Astrocyte of the hippocampus (primary cell): Measurements from ENCODE around the gene C2orf69.
"Not testable (repeated sequence)": the region's sequence is repeated elsewhere in the genome, so short reads cannot be mapped to it uniquely, and the experiment has no call there.

Experiments
- DNase-seq: peaks from one replicate; pipeline ENCODE4 v3.0.0; 2011; ENCODE audit warnings: low read depth, low spot score

C2orf69 gene, protein sequence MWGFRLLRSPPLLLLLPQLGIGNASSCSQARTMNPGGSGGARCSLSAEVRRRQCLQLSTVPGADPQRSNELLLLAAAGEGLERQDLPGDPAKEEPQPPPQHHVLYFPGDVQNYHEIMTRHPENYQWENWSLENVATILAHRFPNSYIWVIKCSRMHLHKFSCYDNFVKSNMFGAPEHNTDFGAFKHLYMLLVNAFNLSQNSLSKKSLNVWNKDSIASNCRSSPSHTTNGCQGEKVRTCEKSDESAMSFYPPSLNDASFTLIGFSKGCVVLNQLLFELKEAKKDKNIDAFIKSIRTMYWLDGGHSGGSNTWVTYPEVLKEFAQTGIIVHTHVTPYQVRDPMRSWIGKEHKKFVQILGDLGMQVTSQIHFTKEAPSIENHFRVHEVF

DNA sequence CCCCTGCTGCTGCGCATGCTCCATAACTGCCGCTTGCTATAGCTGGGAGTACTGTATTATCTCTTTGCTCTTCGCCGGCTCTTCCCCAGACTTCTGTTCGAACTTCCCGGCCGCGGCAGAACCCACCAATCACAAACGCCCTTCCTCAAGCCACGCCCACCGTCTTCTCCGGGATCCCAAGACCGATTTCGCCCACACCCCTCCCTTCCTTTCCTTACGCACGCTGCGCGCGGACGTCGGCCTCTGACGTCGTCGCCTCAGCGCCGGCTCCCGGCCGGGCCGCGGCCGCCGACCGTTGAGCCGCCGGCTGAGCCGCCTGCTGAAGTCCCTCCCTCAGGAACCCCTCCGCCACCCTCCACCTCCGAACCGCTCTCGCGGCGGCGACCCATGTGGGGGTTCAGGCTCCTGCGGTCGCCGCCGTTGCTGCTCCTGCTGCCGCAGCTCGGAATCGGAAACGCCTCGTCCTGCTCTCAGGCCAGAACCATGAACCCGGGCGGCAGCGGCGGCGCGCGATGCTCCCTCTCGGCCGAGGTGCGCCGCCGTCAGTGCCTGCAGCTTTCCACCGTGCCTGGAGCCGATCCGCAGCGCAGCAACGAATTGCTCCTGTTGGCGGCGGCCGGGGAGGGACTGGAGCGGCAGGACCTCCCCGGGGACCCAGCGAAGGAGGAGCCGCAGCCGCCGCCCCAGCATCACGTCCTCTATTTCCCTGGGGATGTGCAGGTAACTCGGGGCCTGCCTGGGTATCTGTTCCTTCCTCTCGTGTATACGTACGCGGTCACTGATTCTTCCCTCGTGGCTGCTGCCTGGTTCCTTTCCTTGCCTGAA lies at the start of gene C2orf69:
C2orf69 (plus strand) TSS at position 242 of the 825 bp plus-strand sequence; CDS start at position 388, 146 bp downstream.
- DNase-seq: peak; percentile 99

DNA sequence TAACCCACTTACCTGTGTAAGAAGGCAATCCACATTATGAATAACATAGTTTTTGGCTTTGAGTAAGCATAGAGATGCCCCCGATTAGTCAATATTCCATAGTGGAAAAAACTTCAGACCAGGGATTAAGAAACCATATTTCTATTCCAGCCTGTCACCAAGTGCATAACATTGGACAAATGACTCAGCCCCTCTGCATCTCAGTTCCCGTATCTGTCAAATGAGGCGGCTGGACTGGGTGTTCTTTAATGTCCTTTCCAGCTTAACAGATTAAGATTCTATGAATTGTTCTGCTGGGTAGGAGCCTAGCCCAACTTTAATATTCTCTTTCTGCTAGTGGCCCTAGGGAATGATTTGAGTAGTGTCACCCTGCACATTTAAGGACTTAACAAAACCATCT lies 48.3 kb upstream of the C2orf69 start:
- peak; percentile 14 for DNase-seq

DNA sequence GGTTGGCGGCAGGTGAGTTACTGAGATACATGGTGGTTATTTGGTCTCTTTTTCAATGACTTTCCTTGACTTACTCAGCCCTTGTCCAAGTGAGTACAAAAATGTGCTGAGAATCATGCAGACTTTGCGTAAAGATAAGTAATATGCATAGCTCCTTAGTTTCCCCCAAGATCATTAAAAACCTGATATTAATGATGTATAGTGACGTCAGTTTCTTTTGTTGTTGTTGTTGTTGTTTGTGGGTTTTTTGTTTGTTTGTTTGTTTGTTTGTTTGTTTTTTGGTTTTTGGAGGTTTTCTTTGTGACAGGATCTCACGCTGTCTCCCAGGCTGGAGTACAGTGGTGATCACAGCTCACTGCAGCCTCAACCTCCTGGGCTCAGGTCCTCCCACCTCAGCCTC lies 45.2 kb upstream of the C2orf69 start:
- no peak for DNase-seq

DNA sequence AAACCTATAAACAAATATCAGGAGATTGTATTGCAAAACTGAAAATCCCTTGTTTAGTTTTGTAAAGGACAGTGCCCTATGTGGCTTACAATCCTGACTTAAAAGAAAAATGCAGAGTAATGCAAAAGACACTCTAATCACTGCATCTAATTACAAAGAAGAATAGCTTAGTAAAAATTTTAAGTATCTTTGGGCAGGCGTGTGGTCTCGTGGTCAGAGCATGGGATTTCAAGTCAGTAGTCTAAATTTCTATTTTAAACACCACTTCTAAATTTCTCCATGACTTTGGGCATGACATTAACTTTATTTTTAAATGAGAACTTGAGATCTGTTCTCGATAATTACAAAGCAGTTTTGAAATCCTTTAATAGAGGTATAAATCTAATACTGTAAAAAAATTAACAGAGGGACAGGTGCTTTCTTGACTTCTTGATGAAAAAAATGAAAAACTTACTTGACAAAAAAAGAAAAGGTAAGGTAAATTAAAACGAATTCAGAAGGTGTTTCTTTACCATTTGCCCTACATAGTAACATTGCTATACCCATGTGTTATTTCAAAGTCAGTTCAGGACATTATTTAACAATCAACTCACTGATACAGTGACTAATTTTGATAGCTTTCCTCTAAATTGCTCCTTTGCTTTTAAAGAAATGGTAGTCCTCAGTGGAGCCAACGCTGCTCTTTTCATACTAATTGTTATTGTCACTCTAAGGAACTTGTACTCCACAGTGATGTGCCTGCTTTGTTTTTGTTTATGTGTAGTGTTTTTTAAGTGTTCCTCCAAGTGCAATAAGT lies 42.5 kb upstream of the C2orf69 start:
- DNase-seq: no peak

DNA sequence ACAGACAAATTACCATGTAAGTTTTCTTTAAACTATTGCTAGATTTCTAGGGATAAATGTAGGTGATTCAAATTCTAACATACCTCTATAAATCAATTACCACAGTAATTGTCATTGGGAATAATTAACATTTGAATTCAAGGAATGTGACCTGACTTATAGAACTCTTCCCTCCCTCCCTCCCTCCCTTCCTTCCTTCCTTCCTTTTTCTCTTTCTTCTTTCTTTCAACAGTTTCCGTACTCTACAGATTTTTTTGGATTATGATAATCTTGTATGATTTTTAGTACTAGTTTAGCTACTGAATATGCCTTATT lies 41.9 kb upstream of the C2orf69 start:
- no peak for DNase-seq

DNA sequence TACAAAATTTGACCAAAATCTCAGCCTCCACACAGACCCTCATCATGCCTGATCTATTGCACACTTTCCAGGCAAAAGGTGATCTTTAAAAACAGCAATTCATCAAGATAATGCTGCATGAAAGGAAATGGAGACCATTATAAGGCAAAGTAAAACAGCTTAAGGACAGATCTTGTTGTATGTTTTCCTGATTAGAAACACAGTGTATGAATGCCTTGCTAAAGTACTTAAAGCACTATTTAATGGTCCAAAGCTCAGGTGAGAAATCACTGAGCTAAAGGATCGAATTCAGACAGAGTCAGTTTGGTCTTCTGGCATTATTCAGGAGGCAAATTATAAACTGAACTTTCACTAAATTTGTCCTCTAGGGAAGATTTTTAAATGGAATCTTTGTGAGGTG lies 41.4 kb upstream of the C2orf69 start:
- DNase-seq: no peak

DNA sequence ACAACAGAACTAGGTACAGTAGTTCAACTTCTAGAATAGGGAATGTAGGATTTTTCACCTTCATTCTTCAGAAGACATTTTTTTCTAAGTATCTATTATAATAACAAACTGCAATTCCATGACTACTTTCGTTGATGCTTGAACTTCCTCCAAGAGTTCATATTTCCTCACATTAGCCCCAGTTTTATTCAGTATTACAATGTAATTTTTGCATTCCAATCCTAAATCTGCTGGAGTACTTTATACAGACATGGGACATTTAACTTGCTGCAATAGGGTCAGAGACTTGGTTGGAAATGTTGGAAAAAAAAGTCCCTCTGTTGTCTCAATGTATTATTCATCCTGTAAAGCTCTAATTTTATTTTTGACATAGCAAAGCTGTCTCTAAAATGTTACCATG lies 40.5 kb upstream of the C2orf69 start:
- DNase-seq: no peak

DNA sequence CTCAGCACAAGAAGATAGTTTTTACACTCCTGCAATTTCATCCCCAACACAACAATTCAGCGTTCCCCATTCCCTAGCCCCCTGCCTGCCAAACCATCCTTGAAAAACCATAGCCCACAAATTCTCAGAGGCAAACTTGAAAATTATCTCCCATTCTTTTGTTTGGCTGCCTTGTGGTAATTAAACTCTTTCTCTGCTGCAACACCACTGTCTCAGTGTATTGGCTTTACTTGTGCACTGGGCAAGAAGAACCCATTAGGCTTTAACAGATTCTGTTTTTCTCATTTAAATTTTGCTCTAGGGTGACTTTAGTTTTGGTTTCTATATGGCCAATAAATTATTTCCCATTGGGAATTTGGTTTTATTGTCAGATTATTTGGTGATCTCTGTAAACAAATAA lies 36.9 kb upstream of the C2orf69 start:
- DNase-seq: no peak

DNA sequence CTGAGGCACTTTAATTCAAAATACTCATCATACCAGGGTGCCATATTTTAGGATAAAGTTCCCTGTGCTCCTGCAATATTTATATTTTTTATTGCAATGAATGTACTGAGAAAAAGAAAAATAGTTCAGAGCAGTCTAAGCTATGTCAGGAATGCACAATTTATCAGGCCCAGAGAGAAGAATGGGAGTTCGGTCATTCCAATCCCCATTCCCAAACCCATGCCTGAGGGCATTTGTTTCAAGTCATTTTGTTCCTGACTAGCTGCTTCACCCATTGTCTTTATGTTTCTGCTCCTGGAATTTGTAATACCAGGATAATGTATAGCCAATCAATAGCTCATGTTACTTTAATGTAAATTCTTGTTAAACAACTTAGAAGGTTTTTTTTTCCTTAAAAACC lies 35.7 kb upstream of the C2orf69 start:
- peak; percentile 31 for DNase-seq

DNA sequence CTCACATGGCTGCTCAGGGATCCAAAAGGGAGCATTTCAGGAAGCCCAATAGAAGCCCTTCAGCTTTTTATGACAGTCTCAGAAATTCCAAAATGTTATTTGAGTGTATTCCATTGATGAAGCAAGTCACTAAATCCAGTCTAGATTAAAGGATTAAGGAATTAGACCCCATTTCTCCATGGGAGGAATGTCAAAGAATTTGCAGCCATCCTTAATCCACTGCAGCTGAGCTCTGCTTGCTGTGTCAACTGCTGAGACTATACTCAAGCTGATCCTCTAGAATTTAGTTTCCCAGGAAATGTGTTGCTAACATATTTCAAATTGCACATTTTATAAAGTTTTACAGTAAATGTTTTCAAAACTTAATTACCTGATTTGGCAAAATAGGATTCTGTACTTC lies 28.4 kb upstream of the C2orf69 start:
- DNase-seq: no peak

DNA sequence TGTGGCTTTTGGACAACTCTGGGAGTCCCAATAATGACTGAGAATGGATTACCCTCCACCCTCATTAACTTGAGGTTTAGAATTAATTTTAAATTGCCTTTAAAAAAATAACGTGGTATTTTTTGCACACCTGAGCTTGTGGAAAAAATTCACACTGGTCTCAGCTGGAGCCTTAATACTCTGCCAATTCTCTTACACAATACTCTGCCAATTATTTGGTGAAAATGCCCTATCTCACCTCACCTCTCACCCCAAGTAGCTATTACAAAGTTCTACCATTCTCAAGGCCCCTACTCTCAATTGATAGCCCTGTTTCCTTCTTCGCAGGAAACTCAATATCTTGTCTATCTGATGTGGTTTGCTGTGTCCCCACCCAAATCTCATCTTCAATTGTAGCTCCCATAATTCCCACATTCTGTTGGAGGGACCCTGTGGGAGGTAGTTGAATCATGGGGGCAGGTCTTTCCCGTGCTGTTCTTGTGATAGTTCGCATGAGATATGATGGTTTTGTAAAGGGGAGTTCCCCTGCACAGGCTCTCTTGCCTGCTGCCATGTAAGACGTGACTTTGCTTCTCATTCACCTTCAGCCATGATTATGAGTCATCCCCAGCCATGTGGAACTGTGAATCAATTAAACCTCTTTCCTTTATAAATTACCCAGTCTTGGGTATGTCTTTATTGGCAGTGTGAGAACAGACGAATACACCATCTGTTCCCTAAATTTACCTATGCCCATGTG lies 27.4 kb upstream of the C2orf69 start:
- no peak for DNase-seq

DNA sequence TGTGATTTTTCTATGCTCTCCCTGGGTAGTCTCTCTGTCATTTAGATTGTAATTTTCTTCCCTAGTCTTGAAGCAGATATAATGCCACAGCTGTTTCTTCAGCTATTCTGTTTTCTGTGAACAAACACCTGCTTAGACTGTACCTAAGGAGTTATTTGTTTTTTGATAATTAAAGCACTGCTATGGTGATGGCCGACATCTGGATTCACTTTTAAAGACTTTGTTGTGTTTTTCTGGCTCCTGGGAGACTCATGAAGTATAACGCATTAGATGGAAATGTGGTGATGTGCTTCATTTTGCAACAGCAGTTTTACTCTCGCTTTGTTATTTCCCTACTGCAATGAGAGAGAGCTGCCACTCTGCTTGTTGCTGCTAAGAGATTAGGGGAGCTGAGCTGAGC lies 15.7 kb upstream of the C2orf69 start:
- no peak for DNase-seq

DNA sequence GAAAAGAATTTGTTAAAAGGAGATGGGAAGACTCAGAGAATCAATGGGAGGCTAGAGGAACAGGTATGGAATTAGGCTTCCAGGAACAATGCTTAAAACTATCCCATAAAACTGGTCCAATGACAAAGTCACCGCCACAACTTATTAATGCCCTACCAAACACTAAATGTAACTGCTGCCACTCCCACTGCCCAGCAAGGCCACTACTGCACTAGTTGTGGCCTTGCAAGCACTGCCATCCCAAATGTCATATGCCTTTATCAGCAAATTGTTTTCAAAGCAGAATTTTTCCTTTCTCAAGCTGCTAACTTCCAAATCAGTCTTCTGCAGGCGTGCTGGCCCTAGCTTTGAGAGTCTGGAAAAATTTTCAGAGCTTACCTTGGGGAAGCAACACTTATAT lies 14.5 kb upstream of the C2orf69 start:
- DNase-seq: no peak

DNA sequence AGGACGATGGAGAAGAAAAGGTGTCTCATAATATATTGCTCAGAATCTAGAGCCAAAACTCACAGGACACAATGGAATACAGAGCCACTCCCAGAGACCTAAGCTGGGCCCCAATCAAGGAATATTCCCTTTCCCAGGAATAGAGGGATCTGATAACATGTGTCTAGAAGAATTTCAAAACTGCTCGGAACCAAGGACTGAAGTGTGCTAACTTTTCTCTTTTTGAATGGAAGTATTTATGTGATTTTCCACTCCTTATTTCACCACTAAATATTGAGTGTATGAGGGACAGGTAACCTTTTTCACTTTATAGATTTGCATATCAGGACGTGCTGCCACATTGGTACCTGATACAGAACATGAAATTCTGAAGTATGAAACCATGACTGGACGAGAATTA lies 9.2 kb upstream of the C2orf69 start:
- no peak for DNase-seq

DNA sequence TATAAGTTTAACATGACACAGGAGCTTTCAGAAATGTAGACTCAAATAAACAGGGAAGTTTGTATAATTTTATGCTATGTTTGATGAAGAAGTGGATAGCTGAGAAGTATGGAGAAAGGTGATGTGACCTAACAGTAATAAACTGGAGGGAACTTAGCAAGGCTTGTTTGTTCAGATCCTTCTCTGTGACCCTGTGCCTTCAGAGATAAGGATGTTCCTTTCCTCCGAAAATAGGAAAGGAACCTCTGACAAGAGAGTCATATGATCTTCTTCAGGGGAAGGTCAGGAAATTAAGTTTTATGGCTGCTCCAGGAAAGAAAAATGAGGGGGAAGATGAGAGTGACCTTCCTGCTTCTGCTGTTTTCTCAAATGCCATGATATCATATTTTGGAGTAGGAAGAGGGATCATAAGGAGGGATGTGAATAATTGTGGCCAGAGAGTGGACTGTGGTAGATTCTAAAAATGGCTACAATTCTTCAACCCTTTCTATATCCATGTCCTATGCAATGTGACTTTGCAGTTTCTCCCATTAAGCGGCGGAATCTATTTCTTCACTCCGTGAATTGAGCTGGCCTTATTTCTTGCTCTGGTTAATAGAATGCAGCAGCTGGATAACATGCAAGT lies 8.5 kb upstream of the C2orf69 start:
- DNase-seq: no peak

DNA sequence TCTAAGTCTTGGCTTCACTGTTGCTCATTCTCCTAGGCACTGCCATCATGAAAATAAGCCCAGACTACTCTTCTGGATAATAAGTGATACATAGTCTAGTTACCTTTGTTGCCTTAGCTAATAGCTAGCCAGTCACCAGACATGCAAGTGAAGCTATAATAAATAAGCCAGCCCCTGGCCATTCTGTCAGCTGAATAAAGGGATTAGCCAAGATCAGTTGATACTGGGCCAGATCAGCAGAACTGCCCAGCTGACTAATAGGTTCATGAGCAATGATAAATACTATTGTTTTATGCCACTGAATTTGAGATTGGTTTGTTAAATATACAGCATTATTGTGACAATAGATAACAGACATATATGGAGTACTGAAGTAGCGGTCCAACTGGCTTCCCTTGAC lies 8.0 kb upstream of the C2orf69 start:
- DNase-seq: no peak

DNA sequence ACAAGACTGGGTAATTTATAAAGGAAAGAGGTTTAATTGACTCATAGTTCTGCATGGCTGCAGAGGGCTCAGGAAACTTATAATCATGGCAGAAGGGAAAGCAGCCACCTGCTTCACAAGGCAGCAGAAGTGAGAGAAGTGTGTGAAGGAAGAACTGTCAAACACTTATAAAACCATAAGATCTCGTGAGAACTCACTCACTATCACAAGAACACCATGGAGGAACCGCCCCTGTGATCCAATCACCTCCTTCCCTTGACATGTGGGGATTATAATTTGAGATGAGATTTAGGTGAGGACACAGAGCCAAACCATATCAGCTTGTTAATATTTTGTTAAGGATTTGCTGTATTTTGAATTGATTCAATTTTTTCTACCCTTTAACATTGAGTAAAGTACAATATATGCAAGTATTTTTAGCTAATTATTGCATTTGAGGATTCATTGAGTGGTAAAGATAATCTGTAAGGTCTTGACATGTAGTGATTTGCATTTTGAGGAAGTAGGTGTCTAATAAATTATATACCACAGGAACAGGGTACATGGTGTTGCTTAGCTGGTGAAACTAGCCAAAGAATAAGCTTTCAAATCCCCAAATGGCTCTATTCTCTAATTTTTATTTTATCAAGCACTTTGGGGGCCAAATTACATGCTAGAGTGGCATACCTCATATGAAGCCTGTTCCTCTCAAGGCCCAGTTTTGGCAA lies 3.9 kb upstream of the C2orf69 start:
- DNase-seq: no peak

DNA sequence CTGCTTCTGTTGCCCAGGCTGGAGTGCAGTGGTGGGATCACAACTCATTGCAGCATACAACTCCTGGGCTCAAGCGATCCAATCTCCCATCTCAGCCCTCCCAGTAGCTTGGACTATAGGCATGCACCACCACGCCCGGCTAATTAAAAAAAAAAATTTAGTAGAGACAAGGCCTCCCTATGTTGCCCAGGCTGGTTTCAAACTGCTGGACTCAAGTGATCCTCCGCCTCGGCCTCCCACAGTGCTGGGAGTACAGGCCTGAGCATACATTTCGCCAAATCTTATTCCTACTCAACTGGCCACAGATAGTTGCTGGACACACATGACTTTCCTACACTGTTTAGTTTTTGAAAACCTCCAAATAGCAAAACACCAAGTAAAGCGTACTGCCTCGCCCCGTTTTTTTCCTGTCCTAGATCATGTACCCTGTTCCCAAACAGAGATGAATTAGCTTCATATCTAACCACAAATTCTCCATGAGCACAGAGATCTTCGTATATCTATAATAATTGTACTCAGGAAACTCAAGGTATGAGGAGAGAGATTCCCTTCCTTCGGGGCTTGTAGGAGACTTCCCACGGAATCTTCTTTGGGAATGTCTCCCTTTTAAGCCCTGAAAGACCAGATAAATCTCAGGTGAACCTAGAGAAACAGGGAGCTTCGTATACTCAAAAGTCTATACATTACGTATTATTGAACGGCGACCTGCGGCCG lies 598 bp upstream of the C2orf69 start:
- no peak for DNase-seq

DNA sequence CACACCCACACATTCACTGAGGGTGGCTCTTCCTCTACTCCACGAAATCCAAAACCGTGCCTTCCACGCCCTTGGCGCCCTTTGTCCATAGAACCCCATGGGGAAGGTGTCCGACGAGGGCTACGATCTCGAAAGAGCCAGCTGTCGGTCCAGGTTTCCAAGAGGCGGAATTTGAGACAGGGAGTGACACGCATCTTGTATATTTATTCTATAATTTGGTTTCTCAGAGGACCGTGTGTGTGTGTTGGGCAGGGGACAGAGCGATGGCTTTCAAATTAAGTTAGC lies 726 bp downstream of the C2orf69 start:
- DNase-seq: no peak

DNA sequence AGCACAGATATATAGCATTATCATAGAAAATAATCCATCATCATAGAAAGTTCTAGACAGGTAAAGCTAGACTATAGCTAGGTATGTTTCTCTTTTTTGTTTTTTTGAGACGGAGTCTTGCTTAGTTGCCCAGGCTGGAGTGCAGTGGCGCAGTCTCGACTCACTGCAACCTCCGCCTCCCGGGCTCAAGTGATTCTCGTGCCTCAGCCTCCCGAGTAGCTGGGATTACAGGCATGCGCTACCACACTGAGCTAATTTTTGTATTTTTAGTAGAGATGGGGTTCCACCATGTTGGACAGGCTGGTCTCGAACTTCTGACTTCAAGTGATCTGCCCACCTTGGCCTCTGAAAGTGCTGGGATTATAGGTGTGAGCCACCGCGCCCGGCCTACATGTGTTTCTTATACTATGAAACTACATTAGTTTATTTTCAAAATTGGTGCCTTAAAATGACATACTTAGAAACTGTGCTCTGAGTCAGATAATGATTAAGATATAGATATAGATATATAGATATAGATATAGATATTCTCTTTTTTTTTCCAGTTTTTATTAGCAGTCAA lies 1.5 kb downstream of the C2orf69 start:
- DNase-seq: not testable (repeated sequence)
